Stimulated activated CD8-positive, alpha-beta memory T cell treated with anti-CD3 and anti-CD28 coated beads, Interleukin-4, amount 100 ng/mL, for 1 hour (primary cell): Measurements from ENCODE around the gene ABHD11.
"Not testable (repeated sequence)": the region's sequence is repeated elsewhere in the genome, so short reads cannot be mapped to it uniquely, and the experiment has no call there.

Source experiments
- DNase-seq, 2 donors: peaks; one replicate each; pipeline ENCODE4 v3.0.0-alpha.2; 2020; ENCODE audit warnings: low read depth in 2 of 2, low spot score in 1 of 2

ABHD11 gene, protein sequence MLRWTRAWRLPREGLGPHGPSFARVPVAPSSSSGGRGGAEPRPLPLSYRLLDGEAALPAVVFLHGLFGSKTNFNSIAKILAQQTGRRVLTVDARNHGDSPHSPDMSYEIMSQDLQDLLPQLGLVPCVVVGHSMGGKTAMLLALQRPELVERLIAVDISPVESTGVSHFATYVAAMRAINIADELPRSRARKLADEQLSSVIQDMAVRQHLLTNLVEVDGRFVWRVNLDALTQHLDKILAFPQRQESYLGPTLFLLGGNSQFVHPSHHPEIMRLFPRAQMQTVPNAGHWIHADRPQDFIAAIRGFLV

DNA sequence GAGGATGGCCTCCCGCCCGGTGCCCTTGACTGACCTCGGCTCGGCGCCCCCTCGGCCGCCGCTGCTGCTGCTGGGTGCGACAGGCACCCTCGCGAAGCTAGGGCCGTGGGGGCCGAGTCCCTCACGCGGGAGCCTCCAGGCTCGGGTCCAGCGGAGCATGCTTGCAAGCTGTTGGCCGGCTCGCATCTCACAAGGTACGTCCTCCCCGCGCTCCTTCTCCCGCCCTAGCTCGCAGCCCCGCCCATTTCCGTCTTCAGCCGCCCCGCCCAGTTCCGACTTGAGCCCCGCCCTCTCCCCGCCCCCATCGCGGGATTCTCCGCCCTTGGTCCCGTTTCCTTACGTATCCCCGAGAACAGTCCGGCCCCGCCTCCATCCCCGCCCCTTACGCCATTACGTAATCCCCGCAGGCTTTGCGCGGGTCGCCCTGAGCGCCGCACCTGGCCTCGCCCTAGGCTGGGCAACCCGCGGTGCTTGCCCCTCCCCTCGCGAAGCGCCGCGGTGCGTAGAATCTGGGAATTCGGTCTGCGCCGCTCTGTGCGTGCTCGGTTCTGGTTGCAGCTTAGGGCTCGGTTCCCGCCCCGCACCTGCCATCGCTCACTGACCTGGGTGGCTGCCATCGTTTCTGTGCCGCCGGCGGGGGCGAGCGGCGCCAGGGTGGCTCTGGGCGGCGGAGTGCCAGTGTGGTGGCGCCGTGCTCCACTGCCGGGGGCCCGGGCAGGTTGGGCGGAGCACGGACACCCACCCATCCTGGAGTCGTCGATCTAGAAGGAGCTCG, at the start of gene ABHD11:
TSS of gene ABHD11 (minus strand) at position 191 of the 775 bp plus-strand sequence. CDS start at position 159, 32 bp downstream.
- peak; percentile 99 for DNase-seq

DNA sequence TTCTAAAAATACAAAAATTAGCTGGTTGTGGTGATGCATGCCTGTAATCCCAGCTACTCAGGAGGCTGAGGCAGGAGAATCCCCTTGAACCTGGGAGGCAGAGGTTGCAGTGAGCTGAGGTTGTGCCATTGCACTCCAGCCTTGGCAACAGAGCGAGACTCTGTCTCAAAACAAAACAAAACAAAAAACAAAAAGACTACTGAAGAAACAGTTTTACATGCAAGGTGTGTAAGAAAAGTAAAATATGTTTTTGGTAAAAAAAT, 49.1 kb upstream of the ABHD11 start:
- DNase-seq, result not testable (repeated sequence)

GRCh38 chr7:73786588-73786987, 48.0 kb upstream of the ABHD11 start:
- DNase-seq, result no peak

- DNase-seq, result no peak
Observed at GRCh38 chr7:73779517-73779916, 40.9 kb upstream of the ABHD11 start.

GRCh38 chr7:73778801-73779389, 40.3 kb upstream of the ABHD11 start:
- no peak for DNase-seq

DNA sequence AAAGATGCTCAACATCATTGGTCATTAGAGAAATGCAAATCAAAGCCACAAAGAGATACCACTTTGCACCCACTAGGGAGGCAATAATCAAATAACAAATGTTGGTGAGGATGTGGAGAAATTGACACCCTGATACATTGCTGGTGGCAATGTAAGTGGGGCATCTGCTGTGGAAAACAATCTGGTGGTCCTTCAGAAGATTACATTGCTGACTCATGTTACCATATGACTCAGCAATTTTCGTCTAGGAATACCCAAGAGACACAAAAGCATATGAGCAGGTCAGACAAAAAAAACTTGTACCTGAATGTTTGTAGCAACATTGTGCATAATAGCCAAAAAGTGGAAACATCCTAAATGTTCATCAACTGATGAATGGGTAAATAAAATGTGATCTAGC, 36.3 kb upstream of the ABHD11 start:
- DNase-seq, result no peak

DNA sequence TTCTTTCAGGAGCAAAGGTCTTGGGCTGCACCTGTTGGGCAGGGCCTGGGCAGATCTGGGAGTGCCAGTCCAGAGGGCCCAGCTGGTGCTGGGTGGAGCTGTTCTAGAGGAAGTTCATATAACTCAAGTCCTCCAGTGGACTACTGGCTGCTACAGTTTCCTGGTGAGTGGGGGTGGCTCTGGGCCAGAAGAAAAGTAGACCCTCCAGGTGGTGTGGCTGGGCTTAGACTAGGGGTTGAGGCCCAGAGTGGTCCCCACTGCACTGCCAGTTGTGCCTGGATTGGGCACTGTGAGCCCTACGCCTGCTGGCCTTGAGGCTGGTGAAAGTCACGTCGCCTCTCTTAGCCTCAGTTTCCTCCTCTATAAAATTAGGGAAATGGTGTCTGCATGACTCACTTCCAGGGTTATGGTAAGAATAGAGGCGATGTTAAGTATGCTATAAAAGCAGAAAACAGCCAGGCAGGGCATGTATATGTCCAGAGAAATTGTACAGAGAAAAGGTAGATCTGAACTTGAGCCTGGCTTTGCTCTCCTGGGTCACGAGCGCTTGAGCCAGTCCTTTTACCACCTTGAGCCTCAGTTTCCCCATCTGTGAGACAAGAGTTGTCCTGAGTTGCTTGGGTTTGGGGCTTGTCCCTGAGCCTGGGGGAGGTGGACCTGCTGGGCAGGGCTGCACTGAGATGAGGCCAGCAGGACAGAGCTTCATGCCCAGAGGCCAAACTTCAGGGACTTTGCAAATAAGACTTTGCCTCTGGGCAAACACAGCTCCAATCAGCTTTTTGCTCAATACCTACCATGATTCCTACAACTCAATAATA, 35.3 kb upstream of the ABHD11 start:
- DNase-seq, result no peak

- no peak for DNase-seq
Observed at GRCh38 chr7:73770860-73771670, 32.5 kb upstream of the ABHD11 start.

DNA sequence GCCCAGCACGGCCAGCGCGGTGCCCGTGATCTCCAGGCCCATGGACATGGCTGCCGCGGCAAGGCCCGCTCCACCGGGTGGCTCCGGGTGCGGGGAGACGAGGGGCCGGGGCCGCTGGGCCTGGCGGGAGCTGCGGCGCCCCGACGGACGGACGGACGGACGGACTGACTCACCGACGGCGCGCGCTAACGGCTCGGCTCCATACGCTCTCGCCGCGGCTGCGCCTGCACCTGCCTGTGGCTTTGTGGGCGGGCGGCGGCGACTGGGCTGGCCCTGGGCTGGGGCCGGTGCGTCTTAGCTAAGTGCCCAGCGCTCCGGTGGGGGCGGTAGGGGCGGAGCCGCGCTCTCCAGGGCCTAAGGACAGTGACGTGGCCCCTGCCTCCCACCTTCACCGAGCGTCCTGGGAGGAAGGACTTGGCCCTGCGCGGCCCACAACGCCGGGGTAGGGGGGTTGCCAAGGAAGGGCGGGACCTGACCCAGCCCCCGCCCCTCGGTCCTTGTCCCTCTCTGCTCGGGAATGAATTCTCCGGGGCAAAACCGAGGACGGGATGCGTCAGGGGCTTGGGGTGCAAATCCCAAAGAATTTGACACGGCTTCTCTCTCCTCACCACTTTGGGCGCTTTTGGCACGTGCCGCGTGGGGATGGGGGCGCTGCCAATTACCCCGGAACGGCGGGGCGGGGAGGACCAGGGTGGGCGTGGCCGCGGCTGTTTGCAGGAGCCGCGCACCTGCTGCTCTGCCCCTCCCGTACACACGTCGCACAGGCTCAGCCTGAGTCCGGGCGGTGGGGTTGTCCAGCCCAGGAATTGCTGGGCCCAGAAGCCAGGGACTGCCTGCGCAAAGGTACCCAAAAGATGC, 31.6 kb upstream of the ABHD11 start, which contains the start of gene CLDN3:
TSS of gene CLDN3 (minus strand) at position 269 of the 858 bp plus-strand sequence. CDS start at position 48, 221 bp downstream.
- no peak for DNase-seq

GRCh38 chr7:73769481-73770001, 30.9 kb upstream of the ABHD11 start:
- DNase-seq, result no peak

DNA sequence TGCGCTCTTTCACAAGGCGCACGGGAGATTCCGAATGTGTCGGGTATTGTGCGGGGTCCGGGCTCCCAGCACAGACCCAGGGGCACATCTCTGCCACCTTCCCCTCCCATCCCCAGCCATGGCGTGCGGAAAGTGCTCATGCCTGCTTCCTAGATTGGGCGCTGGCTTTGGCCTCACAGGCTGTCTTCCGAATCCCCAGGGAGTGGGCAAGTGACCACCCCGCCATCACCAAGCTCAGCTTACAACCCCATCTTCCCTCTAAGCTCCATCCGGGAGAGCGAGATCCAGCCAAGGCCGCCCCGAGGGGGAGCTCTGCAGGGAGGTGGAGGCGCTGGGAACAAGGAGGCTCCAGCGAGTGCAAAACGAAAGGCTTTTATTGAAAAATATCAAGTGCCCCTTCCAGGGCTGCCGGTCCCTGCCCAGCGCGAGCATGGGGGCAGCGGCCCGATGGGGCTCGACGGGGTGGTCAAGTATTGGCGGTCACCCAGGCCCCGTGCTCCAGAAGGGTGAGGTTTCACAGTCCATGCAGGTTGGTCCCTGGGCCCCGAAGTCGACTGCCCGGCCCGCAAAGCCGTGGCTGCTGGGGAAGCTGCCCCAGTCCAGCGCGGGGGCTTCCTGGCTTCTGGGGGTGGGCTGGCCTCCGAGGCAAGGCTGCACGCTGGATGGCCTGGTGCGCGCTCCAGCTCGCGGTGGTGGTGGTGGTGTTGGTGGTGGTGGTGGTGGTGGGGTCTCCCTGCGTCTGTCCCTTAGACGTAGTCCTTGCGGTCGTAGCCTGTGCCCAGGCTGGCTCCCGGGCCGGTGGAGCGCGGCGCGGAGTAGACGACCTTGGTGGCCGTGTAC, 30.3 kb upstream of the ABHD11 start:
- no peak for DNase-seq

GRCh38 chr7:73766556-73767229, 28.1 kb upstream of the ABHD11 start:
- no peak for DNase-seq

GRCh38 chr7:73762659-73762999, 24.0 kb upstream of the ABHD11 start:
- no peak for DNase-seq

GRCh38 chr7:73761854-73762658, 23.5 kb upstream of the ABHD11 start:
- DNase-seq, result no peak

- no peak for DNase-seq
Observed at GRCh38 chr7:73758581-73759138, 20.1 kb upstream of the ABHD11 start.

GRCh38 chr7:73749931-73750776, 11.6 kb upstream of the ABHD11 start:
- DNase-seq, result no peak
